SJSA1 (cell line): Measurements from ENCODE around the gene PRR15L. TPM values are rescaled to one million over a fixed set of nuclear protein-coding genes. Genes with fewer than 3 reads are reported as not detected.
A peak's percentile ranks its signal among the peaks of the same experiment; 100 is the strongest.
"Not testable (repeated sequence)": the region's sequence is repeated elsewhere in the genome, so short reads cannot be mapped to it uniquely, and the experiment has no call there.

Experiments used
- DNase-seq, 2 experiments: peaks; one replicate each; pipeline ENCODE4 v3.0.0-alpha.2; 2015 to 2020; ENCODE audit warnings: low spot score in 2 of 2, low read depth in 1 of 2
- H3K27ac ChIP-seq: fragments of 250-450 bp; sonication (Bioruptor Pico); 2 replicates; pipeline ENCODE4 v1.5.1; 2020; ENCODE audit warnings: mild to moderate bottlenecking, moderate library complexity
- H3K27me3 ChIP-seq: fragments of 250-450 bp; sonication (Bioruptor Pico); replicated peaks from 2 replicates; pipeline ENCODE4 v1.5.1; 2020; ENCODE audit warnings: mild to moderate bottlenecking, moderate library complexity
- H3K36me3 ChIP-seq: fragments of 250-450 bp; sonication (Bioruptor Pico); 2 replicates; pipeline ENCODE4 v1.5.1; 2020; ENCODE audit warnings: mild to moderate bottlenecking
- H3K4me1 ChIP-seq: fragments of 250-450 bp; sonication (Bioruptor Pico); replicated peaks from 2 replicates; pipeline ENCODE4 v1.6.1; 2021; ENCODE audit warnings: mild to moderate bottlenecking
- H3K4me3 ChIP-seq: fragments of 250-450 bp; sonication (Bioruptor Pico); 2 replicates; pipeline ENCODE4 v1.5.1; 2020; ENCODE audit warnings: mild to moderate bottlenecking
- H3K9me3 ChIP-seq: fragments of 250-450 bp; sonication (Bioruptor Pico); replicated peaks from 2 replicates; pipeline ENCODE4 v1.5.1; 2020; ENCODE audit warnings: mild to moderate bottlenecking
- total RNA-seq: library from RNA; depleted of rRNA; stranded (reverse); fragments of >200 nt; shearing (Covaris generic); gene quantifications from 2 replicates; pipeline ENCODE4 v1.2.3, GENCODE V29; 2014

Gene PRR15L
- total RNA-seq, 1 experiment from 2014 or later: not detected

DNA sequence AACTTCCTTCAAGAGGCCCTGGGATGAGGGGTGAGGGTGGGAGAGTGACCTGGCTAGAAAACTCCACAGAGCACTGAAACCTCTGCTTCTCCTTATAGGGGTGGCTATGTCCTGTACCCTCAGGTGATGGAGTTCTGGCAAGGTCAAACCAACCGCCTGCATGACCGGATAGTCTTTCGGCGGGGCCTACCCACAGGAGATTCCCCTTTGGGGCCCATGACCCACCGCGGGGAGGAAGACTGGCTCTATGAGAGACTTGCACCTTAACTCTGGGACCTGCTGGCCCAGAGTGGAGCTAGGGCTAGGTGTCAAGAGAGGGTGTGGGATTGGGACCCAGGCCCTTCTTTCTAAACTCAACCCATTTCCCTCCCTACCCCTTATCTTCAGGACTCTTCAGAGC is 11.2 kb downstream of the PRR15L start:
- Histone ChIP-seq H3K27ac (no peak overlapping the region), H3K36me3 (peaks cover 26% of the 10 kb centered on the region), H3K4me3 (no peak overlapping the region), H3K27me3 (no peaks in the 10 kb centered on the region), H3K9me3 (no peaks in the 10 kb centered on the region), H3K4me1 (peaks cover 18% of the 10 kb centered on the region)
- DNase-seq: no peak

DNA sequence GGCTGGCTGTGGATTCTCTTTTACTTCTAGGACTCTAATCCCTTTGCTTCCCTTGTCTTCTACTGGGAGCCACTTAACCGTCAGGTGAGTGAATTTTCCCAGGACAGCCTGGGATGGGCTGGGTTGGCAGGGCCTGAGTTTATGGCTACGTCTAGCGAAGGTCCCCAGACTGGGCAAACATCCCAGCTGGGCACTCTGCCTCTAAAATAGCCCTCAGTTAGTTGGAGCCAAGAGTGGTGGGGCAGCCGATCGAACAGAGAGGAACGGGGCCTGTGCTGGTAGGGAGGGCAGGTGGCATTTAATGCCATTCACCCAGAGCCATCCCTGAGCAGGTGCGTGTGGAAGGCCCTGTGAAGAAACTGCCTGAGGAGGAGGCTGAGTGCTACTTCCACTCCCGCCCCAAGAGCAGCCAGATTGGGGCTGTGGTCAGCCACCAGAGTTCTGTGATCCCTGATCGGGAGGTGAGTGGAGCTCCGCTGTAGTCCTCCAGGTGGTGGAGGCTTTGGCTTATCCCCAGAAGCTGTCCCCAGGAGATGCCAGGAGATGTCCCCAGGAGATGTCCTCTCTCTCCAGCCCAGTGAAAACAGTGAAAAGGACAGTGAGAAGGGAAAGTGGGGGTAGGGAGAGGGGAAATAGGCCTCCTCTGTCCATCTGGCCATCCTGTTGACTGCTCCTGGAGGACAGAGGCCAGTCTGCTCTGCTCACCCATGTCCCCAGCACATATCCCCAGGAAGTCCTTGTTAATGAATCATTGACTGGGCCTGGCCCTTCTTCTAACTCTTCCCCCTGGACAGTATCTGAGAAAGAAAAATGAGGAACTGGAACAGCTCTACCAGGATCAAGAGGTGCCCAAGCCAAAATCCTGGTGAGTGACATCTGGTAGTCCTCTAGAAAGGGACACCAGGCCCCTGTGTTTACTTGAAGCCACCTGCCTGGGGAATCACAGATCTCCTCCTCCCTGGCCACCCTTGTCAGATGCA is 11.9 kb downstream of the PRR15L start:
- H3K27ac ChIP-seq: no peak overlapping the region
- H3K4me1 ChIP-seq: peaks cover 23% of the 10 kb centered on the region
- no peak overlapping the region for H3K4me3 ChIP-seq
- no peaks in the 10 kb centered on the region for H3K9me3 ChIP-seq
- H3K27me3 ChIP-seq: no peaks in the 10 kb centered on the region
- DNase-seq: no peak
- H3K36me3 ChIP-seq: peaks cover 26% of the 10 kb centered on the region

DNA sequence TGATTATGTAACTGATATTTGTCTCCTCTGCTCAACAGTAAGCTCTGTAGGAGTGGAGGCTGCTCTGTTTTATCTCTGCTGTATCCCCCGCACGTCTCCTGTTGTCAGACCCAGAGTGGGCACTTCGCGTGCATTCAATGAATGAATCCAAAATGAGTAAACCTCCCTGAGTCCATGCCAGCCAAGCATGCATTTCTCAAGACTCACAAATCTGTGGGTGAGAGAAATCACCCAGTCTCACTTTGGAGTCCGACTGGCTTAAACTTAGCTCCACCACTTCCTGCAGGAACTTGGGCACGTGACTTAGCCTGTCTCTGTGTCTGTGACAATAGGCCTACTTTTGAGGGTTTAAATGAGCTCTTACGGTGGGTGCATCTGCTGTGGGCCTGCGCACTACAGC is 12.6 kb downstream of the PRR15L start:
- no peak overlapping the region for H3K4me3 ChIP-seq
- DNase-seq: no peak
- H3K36me3 ChIP-seq: peaks cover 26% of the 10 kb centered on the region
- no peaks in the 10 kb centered on the region for H3K27me3 ChIP-seq
- H3K4me1 ChIP-seq: peaks cover 26% of the 10 kb centered on the region
- no peaks in the 10 kb centered on the region for H3K9me3 ChIP-seq
- no peak overlapping the region for H3K27ac ChIP-seq

DNA sequence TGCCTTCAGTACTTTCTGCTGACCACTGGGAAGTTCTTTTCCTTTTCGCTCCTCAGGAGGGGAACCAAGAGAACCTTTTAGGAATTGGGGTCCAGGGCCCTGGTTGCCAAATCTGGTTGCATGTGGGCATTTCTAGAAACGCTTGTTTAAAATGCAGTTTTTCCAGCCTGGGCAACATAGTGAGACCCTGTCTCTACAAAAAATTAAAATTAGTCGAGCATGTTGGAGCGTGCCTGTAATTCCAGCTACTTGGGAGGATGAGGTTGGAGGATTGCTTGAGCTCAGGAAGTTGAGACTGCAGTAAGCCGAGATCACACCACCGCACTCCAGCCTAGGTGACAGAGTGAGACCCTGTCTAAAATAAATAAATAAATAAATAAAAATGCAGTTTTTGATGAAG is 15.1 kb downstream of the PRR15L start:
- Histone ChIP-seq H3K4me3 (peak overlapping the region; percentile 60), H3K4me1 (peaks cover 20% of the 10 kb centered on the region), H3K27ac (no peak overlapping the region), H3K27me3 (no peaks in the 10 kb centered on the region), H3K36me3 (peaks cover 16% of the 10 kb centered on the region), H3K9me3 (no peaks in the 10 kb centered on the region)
- DNase-seq: no peak

DNA sequence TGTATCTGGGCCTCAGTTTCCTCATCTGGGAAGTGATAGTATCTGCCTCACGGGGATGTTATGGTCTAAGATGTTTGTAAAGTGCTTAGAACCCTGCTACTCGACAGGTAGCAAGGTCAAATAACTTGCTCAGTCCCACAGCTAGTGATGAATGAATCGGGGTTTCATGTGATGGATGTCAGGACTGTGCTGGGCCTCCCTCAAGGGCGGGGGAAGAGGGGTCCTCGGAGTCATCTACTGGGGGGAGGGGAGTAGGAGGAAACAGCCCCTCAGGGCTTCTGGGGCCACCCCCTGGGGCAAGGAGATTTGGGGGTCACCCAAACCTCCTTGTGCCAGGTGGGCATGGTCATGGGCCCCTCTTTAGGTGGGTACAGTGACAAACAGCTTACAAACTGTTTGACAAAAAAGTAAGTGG is 15.6 kb downstream of the PRR15L start:
- Histone ChIP-seq H3K36me3 (peaks cover 15% of the 10 kb centered on the region), H3K4me3 (peak overlapping the region; percentile 60), H3K27ac (no peak overlapping the region), H3K4me1 (peaks cover 20% of the 10 kb centered on the region), H3K9me3 (no peaks in the 10 kb centered on the region), H3K27me3 (no peaks in the 10 kb centered on the region)
- no peak for DNase-seq

DNA sequence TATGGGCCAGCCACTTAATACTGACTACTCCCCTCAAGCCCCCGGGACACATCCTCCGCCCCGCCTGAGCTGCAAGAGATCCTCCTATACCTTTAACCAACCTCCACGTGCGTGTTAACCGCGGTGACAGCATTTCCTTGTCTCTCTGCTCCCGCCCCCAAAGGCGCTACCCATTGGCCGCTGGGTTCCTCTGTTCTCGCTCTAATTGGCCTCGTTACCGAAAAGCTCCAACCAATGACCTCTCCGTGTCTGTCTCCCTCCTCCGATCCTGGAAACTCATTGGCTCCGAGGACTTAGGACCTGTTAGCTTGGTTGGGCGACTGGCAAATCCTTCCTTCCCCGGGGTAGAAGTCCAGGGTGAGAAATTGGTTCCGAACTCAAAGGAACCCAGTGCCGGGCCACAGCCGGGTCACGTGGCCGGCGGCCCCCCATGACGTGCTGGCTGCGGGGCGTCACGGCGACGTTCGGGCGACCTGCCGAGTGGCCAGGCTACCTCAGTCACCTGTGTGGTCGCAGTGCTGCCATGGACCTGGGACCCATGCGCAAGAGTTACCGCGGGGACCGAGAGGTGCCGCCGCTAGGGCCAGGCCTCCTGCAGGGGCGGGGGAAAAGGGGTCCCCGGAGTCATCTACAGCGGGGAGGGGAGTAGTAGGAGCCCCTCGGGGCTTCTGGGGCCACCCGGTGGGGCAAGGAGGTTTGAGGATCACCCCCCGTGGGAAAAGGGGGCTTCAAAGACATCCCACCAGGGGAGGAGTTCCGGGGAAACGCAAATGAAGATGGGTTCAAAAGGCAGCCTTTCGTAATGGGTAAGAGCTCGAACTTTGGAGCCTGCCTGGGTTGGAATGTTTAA is 16.2 kb downstream of the PRR15L start, which contains the start of gene PNPO:
PNPO (plus strand) TSS at position 326 of the 850 bp plus-strand sequence; CDS start at position 431, 105 bp downstream.
- Histone ChIP-seq H3K4me3 (peak within 1 kb of the TSS; percentile 60), H3K9me3 (no peaks in the 10 kb centered on the region), H3K27ac (peak within 1 kb of the TSS; percentile 39), H3K36me3 (peaks cover 9% of the 10 kb centered on the region), H3K4me1 (peaks cover 20% of the 10 kb centered on the region), H3K27me3 (no peaks in the 10 kb centered on the region)
- DNase-seq: peak; percentile 95 to 98

DNA sequence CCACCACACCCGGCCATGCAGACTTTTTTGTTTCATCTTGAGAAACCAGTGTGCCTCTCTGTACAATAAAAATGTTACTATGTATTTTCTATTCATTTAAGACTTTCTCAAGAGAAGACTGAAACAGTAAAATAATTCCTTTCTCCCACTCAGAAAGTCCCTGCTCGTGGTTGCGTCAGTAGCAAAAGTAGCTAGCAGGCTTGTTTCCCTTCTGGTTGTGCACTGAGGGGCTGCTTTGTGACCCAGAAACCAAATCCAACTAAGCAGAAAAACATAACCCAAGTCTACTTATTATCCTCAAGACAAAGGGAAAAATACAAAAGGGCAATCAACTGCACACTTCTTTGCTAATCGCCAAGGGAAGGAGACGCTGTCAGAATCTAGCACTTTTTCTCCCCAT is 19.7 kb downstream of the PRR15L start:
- H3K9me3 ChIP-seq: no peaks in the 10 kb centered on the region
- no peak overlapping the region for H3K4me3 ChIP-seq
- peaks cover 38% of the 10 kb centered on the region for H3K4me1 ChIP-seq
- H3K27ac ChIP-seq: no peak overlapping the region
- no peaks in the 10 kb centered on the region for H3K27me3 ChIP-seq
- H3K36me3 ChIP-seq: no peaks in the 10 kb centered on the region; the same call in 1 of the 2 replicates
- DNase-seq: no peak

DNA sequence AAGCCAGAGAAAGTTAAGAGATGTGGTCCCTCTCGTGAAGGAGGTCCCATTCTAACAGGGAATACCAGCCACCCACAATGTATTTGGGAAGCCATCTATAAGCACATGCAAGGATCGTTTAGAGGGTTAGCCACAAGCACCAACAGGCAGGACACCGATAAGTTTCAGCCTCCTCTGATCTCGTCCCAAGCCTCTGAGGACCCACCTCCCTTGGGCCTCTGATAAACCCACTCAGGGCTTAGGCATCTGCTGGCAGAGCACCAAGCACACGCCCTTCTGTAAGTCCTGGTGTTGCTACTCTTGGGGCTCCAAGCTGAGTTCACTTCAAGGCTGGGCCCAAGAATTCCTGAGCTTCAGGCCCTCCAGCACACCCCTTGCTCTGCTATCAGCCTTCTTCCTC is 21.7 kb downstream of the PRR15L start:
- H3K27ac ChIP-seq: peak overlapping the region; percentile 5; the same call in 1 of the 2 replicates
- no peaks in the 10 kb centered on the region for H3K9me3 ChIP-seq
- H3K27me3 ChIP-seq: no peaks in the 10 kb centered on the region
- H3K4me3 ChIP-seq: no peak overlapping the region
- peak; percentile 49 to 81 for DNase-seq
- no peaks in the 10 kb centered on the region for H3K36me3 ChIP-seq
- H3K4me1 ChIP-seq: peaks cover 28% of the 10 kb centered on the region

DNA sequence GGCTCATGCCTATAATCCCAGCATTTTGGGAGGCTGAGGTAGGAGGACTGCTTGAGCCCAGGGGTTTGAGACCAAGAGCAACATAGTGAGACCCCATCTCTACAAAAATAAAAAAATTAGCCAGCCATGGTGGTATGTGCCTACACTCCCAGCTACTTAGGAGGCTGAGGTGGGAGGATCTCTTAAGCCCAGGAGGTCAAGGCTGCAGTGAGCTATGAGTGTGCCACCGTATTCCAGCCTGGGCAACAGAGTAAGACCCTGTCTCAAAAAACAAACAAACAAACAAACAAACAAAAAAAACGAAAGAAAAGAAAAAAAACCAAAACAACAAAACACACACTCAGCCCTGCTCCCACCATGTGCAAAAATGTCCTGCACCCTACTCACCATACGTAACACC is 22.2 kb downstream of the PRR15L start:
- H3K9me3 ChIP-seq: not testable (repeated sequence)
- peaks cover 28% of the 10 kb centered on the region for H3K4me1 ChIP-seq

DNA sequence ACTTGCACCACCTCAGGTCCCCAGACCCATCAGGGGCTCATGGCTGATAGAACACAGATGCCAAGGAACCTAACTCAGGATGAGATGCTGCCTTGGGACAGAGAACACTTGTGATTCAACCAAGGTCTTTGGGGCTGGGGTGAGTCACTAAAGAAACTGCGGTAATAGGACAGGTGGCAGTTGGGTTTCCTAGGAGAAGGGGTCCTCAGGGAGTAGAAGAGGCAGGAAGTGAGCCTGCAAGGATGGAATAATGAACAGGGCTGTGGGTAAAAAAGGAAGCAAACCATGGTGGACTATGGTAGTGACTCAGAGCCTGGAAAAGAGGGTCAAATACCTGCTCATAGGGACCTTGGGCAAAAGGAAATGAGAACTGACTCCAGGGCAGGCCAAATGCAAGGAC is 22.8 kb downstream of the PRR15L start:
- Histone ChIP-seq H3K27me3 (no peaks in the 10 kb centered on the region), H3K4me1 (peaks cover 29% of the 10 kb centered on the region), H3K9me3 (no peaks in the 10 kb centered on the region), H3K36me3 (no peaks in the 10 kb centered on the region), H3K4me3 (no peak overlapping the region), H3K27ac (no peak overlapping the region)
- DNase-seq: no peak

More for the DNA sequence above, 22.2 kb downstream of the PRR15L start:
- DNase-seq, H3K27me3 ChIP-seq, H3K4me3 ChIP-seq, H3K36me3 ChIP-seq: not testable (repeated sequence)
- H3K27ac ChIP-seq: peak overlapping the region; percentile 5; the same call in 1 of the 2 replicates

DNA sequence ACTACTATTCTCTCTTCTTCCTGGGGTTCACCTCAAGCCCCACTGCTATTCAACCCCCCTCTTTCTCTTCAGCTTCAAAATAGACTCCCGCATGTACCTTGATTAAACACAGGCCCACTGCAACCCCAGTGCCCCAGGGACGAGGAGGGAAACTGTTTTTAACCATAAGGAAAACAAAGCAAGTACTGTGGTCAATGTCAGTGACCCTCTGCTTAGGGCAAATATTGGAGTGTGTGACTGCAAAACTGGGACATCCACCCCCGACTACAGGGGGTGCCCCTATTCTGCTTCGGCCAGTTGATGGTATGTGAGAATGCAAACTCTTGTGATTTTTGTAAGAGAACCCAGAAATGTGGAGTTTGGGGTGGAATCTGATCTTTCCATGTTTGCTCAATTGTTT is 25.8 kb downstream of the PRR15L start:
- no peak for DNase-seq
- H3K27ac ChIP-seq: no peak overlapping the region

DNA sequence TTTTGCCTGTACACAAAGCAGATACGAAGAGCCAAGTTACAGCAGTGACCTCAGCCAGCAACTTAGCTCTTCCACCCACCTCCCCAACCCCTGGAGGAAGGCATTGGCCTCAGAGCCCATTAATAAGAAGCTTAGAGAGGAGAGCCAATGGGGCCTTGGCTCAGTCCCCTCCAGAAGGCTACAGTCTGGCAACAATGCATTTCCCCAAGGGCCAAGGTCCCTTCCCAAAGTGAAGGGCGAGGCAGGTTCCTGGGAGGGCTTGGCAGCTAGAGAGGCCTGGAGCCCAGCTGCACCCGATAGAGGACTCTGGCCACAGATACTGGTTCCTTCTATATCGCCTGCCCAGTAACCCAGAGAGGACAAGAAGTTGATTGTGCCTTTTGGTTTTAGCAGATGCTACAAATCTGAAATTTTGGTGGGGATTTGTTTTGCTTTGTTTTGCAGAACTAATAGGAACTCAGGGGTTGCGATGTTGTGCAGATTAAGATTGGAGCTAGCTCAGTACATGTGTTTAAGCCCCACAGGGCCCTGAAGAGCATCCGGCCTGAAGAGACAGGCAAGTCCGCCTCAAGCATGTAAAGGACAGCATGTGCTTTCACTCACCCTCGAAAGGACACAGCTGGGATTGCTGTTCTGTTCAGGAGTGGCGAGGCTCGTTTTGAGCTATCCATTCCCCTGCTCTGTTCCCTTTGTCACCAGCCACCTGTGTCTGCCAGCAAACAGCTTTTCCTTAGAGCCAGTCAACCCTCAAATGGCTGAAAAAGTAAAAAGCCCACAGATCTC is 28.3 kb downstream of the PRR15L start:
- Histone ChIP-seq H3K27ac (no peak overlapping the region), H3K27me3 (no peaks in the 10 kb centered on the region), H3K4me1 (peaks cover 11% of the 10 kb centered on the region), H3K4me3 (no peak overlapping the region), H3K36me3 (peaks cover 31% of the 10 kb centered on the region), H3K9me3 (no peaks in the 10 kb centered on the region)
- DNase-seq: no peak

More for the DNA sequence above, 25.8 kb downstream of the PRR15L start:
- Histone ChIP-seq H3K36me3 (peaks cover 17% of the 10 kb centered on the region), H3K4me1 (peaks cover 29% of the 10 kb centered on the region), H3K9me3 (no peaks in the 10 kb centered on the region), H3K27me3 (no peaks in the 10 kb centered on the region), H3K4me3 (no peak overlapping the region)

DNA sequence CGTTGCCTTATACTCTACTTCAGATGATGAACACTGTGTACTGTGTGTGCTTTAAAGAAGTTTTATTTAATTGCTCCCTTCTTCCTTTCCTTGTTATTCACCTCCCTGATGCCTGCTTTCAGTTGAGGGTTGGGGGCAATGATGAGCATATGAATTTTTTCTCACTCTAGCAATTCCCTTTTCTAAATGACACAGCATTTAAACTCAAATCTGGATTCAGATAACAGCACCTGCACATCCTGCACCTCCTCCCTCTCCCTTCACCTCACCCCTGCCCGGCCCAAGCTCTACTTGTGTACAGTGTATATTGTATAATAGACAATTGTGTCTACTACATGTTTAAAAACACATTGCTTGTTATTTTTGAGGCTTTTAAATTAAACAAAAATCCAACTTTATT is 29.3 kb downstream of the PRR15L start:
- Histone ChIP-seq H3K36me3 (peaks cover 40% of the 10 kb centered on the region), H3K4me1 (peaks cover 11% of the 10 kb centered on the region), H3K4me3 (no peak overlapping the region), H3K27ac (no peak overlapping the region), H3K27me3 (no peaks in the 10 kb centered on the region), H3K9me3 (no peaks in the 10 kb centered on the region)
- no peak for DNase-seq
